K562 (cell line): ENCODE measurements around the gene RNU6-1.

Experiments
- EP300 ChIP-seq: IDR thresholded peaks from 2 replicates; pipeline ENCODE4 v1.6.1; 2012; ENCODE audit warnings: low read length, improper control_type of control experiment
- EZH2 ChIP-seq: IDR thresholded peaks from 2 replicates; pipeline ENCODE4 v1.6.1; 2012; ENCODE audit warnings: low read depth, mild to moderate bottlenecking, inconsistent platforms, low read length, borderline replicate concordance
- JUN ChIP-seq, 2 experiments: sonication (generic) in 1 of 2; formaldehyde crosslinking in 1 of 2; IDR thresholded peaks; 2 replicates each; pipeline versions ENCODE4 v1.6.1 to v1.8.0; 2012 to 2022; ENCODE audit warnings: borderline replicate concordance in 2 of 2, mild to moderate bottlenecking in 2 of 2, improper control_type of control experiment in 1 of 2, low read depth in 1 of 2, low read length in 1 of 2, missing genetic modification reagents in 1 of 2
- POLR2A ChIP-seq: fragments of 450-650 bp; conservative IDR thresholded peaks from 2 replicates; pipeline ENCODE4 v1.6.1; 2016
- POLR2AphosphoS5 ChIP-seq: IDR thresholded peaks from 2 replicates; pipeline ENCODE4 v1.6.1; 2011; ENCODE audit warnings: mild to moderate bottlenecking, low read depth, low read length, moderate library complexity; ENCODE audit not compliant: control insufficient read depth, insufficient read depth
- SIN3B ChIP-seq: fragments of 450-650 bp; IDR thresholded peaks from 2 replicates; pipeline ENCODE4 v1.6.1; 2017; ENCODE audit warnings: low read depth, mild to moderate bottlenecking, moderate library complexity
- SREBF2 ChIP-seq: sonication (generic); formaldehyde crosslinking; IDR thresholded peaks from 2 replicates; pipeline ENCODE4 v1.4.0; 2020; ENCODE audit warnings: mild to moderate bottlenecking, missing genetic modification reagents
- TCF3 ChIP-seq: sonication (generic); formaldehyde crosslinking; IDR thresholded peaks from 2 replicates; pipeline ENCODE4 v1.4.0; 2020; ENCODE audit warnings: mild to moderate bottlenecking, missing genetic modification reagents
- TF ChIP-seq, protein P1 (sequence below), 3 experiments: fragments of 200-800 bp in 1 of 3; fragments of 250-450 bp in 1 of 3; fragments of 450-650 bp in 1 of 3; sonication (Bioruptor Pico) in 1 of 3; sonication (Bioruptor generic) in 1 of 3; formaldehyde crosslinking in 1 of 3; IDR thresholded peaks; 2 replicates each; pipeline versions ENCODE4 v1.6.1 to v1.8.0; 2016 to 2022; ENCODE audit warnings: mild to moderate bottlenecking in 2 of 3, missing genetic modification characterization in 2 of 3, missing compliant biosample characterization in 1 of 3, moderate library complexity in 1 of 3

DNA sequence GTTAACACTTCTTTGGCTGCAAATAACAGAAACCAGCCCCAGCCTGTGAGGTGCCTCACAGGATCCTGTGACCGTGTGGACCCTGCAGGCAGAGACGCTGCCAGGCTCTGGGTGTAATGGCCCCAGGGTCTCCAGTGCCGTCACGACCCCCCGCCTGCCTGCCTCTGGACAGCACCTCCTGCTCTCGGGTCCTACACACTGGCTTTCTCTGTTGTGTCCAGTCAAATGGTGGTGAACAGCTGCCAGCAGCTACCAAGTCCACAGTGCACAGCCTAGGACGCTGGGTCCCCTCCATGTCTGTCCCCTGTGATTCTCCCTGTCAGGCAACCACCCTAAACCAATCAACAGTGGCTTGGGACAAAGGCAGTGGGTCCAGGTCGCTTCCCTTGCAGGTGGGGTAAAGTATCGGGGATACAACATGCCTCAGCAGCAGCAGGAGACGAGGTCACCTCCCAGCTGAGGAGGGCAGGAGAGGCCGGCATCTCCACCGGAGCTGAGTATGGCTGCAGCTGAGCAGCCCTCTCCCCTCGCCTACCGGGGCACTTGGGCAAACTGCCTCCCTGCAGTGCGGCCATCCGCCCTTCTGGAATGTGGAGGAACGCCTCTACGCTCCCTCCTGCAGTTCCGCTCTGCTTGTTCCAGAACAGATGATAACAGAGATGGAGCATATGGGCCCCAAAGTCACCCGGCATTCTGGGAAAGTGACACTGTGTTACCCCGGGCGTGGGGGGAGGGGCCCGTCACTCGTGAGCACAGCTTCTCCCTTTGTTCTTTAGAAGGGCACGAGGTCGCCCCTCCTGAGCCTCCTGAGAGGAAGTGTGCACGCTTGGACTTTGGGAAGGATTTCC is 35.6 kb downstream of the RNU6-1 start:
- no peak for TF ChIP-seq SIN3B
- TF ChIP-seq POLR2A, result no peak
- TF ChIP-seq POLR2AphosphoS5, result no peak
- TF ChIP-seq, protein P1, sequence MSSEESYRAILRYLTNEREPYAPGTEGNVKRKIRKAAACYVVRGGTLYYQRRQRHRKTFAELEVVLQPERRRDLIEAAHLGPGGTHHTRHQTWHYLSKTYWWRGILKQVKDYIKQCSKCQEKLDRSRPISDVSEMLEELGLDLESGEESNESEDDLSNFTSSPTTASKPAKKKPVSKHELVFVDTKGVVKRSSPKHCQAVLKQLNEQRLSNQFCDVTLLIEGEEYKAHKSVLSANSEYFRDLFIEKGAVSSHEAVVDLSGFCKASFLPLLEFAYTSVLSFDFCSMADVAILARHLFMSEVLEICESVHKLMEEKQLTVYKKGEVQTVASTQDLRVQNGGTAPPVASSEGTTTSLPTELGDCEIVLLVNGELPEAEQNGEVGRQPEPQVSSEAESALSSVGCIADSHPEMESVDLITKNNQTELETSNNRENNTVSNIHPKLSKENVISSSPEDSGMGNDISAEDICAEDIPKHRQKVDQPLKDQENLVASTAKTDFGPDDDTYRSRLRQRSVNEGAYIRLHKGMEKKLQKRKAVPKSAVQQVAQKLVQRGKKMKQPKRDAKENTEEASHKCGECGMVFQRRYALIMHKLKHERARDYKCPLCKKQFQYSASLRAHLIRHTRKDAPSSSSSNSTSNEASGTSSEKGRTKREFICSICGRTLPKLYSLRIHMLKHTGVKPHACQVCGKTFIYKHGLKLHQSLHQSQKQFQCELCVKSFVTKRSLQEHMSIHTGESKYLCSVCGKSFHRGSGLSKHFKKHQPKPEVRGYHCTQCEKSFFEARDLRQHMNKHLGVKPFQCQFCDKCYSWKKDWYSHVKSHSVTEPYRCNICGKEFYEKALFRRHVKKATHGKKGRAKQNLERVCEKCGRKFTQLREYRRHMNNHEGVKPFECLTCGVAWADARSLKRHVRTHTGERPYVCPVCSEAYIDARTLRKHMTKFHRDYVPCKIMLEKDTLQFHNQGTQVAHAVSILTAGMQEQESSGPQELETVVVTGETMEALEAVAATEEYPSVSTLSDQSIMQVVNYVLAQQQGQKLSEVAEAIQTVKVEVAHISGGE (CRISPR knock-in tag; IDR thresholded peaks at IDR 0.05), result no peak
- TF ChIP-seq EP300, result no peak
- TF ChIP-seq SREBF2, result no peak
- TF ChIP-seq TCF3, result no peak
- TF ChIP-seq EZH2, result no peak
- no peak for TF ChIP-seq JUN (IDR thresholded peaks at IDR 0.05; ENCODE audit: borderline replicate concordance, low read depth, low read length)
- no peak for TF ChIP-seq JUN (CRISPR knock-in tag; IDR thresholded peaks at IDR 0.05; ENCODE audit: borderline replicate concordance)
